GM18502 (cell line): ENCODE results near the gene SRXN1.

Source experiments
- ATAC-seq: cut with Tn5 transposase; IDR thresholded peaks from one replicate; pipeline ENCODE4 v1.9.1; 2021; ENCODE audit warnings: mild to moderate bottlenecking; ENCODE audit not compliant: unreplicated experiment, poor library complexity

Gene SRXN1

DNA sequence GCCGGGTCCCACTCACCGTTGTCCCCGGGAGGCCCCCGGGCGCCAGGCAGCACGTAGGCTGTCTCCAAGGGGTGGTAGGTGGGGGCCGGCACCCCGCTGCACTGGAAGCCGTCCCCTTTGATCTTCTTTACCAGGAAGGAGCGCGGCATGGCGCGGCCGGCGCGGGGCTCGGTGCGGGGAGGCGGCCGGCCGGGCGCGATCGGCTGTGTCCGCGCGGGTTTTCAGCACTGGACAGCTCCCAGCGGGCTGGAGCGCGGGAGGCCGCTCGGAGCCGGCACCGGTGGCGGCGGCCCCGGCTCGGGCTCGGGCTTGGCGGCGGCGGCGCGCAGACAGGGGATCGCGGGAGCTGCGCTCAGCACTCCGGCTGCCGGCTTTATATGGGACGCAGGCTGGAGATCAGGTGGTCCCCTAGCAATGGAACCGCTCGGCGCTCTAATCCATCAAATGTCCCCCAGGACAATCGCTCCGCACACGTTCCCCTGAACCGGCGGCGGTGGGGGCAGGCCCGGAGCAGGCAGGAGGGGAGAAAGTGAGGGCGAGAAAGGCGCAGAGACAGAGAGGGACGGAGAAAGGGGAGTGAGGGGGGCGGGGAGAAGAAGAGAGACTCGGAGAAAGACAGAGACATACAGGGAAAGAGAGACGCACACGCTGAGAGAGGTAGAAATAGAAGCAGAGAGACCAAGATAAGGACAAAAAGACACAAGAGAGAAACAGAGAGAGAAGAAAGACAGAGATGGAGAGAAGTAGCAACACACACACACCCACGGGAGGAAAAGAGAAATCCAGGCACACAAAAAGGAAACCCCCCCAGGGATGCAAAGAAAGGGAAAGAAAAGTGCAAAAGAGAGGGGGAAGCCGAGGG lies 22.7 kb upstream of the SRXN1 start, which contains the start of gene SCRT2:
Gene SCRT2, minus strand, starts transcription at position 350 of the 862 bp plus-strand sequence. Its CDS starts 201 bp downstream, at position 149.
- no peak for ATAC-seq

DNA sequence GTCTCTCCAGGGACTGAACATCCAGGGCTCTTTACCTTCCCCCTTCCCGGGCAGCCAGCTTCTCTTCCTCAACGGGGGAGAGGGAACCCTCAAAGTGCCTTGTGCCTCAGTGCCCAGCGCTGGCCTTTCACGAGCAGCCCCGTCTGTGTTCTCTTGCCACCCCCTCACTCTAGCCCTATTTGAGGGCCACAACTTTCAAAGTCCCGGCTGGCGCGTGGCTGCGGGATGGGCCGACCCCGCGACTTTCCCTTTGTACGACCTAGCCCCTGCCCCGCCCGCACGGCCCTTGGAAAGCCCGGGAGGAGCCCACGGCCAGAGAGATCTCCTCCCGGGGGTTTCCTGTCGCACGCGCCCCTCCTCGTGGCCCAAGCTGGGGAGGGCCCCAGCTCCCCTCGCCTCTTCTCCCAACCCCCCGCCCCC lies 22.0 kb upstream of the SRXN1 start:
- ATAC-seq, result no peak

DNA sequence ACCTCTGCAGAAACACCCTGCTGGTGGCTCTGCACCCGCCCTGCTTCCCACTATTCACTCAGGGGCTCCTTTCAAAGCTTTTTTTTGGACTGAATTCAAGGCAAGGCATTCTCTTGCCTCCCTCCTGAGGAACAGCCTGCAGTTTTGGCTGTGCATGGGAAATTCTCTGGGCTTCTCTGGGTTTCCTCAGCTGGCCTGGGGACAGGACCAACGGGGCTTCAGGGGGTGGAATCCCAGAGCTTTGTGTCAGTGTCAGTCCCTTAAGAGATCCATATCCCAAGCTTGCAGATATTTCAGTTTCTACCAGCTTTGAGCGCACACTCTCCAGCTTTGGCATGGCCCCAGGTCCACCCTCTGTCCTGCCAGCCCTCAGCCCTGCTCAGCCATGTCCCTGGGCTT lies 20.6 kb upstream of the SRXN1 start:
- ATAC-seq, result no peak

DNA sequence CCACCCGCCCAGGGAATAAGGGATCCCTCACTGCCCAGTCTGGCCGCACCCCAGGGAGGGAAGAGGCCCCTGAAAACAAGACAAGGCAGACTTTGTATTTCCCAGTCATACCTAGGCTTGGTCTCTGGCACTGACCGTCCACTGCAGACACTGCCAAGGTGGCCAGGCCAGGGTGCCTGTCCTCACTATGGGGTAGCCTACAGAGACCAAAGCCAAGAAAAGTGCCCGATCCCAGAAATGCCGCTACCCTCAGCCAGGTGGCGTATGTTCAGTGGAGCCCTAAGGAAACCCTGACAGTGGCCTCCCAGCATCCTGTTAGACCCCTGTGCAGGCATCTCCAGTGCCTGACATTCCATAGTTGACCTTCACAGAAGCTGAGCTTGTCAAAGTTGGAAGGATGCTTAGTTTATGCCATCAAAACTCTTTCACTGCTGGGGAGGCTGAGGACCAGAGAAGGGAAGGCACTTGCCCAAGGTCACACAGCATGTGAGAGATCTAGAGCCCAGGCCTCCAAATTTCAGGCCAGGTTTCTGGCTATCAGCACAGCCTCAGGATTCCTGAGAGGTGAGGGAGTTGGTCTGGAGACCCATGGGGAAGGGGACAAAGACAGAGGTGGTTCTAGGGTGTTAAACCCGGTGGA lies 20.1 kb upstream of the SRXN1 start:
- no peak for ATAC-seq

DNA sequence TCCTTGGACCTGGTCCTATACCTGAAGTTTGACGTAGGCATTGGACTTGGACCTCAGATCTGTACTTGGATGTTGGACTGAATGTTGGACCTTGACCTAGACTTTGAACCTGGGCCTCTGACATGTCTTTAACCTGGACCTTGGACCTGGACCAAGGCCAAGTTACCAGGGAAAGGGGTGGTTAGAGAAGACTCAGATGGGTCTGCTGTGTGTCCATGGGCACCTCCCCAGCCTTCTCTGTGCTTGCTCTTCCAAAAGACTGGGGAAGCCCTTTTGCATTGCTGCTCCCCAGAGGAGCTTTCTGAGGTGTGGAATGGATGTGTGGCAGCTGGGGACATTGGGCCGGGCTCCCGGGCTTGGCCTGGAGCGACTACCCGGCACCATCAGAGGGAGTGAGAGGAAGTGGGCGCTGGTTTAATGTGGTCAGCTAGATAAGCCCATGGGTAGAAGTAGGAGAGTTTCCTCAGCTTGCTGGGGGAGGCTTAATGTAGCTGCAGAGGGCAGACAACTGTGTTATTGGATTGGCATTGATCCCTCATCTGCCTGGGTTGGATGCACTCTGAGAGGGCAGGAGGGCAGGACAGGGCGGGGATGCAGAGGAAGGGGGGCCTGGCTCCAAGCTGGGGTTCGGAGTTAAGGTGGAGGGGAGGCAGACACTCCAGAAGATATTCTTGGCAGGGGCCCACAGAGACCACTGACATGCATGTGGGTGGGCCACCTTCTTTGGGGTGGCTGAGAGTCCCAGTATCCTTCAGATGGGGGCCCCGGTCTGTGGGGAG lies 18.4 kb upstream of the SRXN1 start:
- ATAC-seq, result no peak

DNA sequence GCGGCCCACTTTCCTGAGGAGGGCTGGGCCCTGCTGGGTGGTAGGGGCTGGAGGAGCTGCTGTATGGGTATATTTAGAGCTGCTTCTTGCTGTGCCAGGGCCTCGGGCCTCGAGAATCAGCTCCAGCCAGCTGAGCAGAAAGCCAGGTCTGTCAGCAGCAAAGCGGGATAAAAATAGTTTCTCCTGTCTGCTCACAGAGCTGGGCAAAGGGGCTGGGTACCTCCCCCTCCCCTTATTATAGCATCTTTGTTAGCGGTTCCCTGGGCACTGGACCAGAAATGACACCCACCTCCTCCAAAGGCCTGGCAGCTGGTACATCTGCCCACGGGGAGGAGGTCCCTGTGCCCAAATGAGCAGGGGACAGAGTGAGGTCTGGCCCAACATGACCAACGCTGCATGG lies 16.6 kb upstream of the SRXN1 start:
- no peak for ATAC-seq

DNA sequence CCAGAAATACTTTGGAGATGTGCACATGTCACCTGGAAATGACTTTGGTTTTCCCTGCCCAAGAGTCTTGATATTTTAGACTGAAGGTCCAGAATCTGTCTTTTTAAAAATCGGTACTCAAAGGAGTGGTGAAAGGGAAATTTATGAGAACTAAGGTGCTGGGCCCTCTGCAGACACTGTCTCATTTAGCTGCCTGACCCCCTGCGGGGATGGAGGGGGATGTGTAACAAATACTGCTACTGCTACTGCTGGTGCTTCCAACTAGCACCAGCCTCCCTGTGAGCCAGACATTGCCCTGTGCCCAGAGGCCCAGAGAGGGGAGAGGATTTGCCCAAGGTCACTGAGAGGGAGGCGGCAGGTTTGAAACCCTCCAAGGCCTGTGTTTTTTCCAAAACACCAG lies 15.6 kb upstream of the SRXN1 start:
- no peak for ATAC-seq

DNA sequence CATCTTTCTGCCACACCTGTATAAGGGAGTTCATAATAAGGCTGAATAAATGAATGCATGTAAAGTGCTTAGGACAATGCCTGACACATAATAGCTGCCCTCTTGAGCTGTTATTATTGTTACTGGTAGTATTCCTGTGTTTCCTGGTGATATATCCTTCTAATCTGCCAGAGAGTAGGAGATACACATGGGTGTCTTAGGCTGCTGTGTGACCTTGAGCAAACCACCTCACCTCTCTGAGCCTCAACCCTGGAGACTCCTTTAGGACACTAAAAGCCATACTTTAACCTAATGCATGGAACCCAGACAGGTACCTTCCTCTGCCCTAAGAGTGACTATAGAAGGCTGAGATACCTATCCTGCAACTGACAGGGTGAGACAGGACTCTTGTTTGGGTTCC lies 15.1 kb upstream of the SRXN1 start:
- ATAC-seq, result no peak

DNA sequence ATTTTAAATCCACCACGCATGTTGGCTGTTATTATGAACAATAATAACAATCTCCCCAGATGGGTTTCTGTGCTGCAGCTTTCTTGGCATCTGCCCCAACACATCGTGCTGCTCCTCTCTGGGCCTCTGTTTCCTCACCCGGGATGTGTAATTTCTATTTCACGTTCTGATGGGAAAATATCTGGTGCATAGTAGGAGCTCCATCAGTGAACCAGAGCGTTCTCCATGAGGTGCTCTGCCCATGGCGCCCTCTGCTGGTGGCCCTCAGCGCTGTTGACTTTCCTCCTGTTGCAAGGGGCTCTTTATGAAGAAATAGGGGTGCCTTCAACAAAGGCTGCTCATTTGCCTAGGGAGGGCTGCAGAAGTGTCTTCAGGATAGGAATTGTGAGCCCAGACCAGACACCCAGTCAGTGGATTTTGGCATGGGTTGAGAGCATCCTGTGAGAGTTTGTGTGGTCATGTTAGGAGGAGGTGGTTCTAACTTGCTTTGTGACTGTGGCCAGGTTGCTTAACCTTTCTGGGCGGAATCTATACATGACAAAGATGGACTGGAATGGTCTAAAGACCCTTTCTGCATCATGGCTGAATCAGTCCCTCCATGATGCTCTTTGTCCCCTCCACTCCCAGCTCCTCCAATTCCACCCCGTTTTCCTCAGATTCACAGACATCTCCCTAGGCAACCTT lies 14.5 kb upstream of the SRXN1 start:
- no peak for ATAC-seq

DNA sequence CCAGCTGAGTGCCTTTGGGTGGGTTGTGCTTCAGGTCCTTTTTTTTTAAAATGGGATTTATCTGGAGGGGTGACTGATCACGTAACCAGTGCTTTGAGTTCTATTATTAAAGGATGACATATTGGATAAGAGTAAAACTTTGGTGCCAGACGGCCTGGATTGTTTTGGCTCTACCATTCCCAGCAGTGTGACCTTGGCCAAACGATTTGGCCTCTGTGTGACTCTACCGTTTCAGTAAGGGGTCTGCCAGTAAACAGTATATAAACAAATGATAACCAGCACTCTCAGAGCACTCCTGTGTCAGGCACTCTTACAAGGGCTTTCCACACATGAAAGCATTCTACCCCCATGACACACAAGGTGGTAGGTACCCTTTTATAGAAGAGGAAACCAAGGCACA lies 13.9 kb upstream of the SRXN1 start:
- ATAC-seq, result no peak

DNA sequence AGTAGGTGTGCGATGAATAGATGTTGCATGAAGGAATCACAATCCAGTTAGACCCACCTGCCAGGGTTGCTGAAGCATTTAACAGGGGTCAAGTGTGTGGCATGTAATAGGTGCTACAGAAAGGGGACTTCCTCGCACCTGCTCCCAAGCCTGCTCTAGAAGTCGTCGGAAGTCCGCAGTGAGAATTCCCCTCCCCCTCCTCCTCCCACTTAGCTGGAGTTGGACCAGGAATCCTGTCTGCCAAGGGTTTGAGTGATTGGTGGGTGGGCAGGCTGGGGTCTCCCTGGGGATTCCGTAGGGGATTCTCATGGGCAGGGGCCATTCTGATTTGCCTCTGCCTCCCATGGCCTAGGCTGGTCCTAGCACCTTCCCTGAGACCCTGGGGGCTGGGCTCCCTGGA lies 12.3 kb upstream of the SRXN1 start:
- ATAC-seq, result no peak

DNA sequence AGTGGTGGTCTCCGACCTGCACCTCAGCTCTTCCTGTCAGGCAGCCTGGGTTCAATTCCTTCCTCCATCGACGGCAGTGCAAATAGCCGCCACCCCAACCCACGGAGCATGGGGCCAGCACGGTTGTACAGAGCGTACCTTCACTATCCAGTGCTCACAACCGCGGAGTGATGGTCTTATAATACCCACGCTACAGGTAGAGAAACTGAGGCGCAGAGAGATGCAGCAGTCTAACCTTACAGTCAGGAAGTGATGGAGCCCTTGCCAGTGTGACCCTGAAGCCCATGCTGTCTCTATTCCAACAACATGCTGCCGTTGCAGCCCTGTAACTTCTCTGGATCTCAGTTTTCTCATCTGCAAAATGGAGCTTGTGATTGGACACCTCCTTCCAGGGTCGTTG lies 11.6 kb upstream of the SRXN1 start:
- ATAC-seq, result no peak

DNA sequence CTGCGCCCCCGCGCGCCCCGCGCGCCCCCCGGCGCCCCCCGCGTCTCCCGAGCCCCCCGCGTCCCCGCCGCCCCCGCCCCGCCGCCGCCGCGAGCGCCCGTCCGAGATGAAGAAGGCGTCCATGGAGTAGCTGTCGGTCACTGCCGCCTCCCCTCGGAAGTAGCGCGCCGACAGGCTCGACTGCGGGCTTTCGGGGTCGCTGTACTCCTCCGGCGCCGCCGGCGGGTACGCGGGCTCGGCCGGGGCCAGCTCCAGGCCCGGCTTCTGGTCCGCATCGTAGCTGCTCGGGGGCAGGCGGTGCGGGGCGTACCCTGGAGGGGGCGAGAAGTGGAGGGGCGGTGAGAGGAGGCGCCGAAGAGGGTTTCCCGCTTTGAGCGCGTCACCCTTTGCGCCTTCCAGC lies 11.2 kb upstream of the SRXN1 start:
- no peak for ATAC-seq

DNA sequence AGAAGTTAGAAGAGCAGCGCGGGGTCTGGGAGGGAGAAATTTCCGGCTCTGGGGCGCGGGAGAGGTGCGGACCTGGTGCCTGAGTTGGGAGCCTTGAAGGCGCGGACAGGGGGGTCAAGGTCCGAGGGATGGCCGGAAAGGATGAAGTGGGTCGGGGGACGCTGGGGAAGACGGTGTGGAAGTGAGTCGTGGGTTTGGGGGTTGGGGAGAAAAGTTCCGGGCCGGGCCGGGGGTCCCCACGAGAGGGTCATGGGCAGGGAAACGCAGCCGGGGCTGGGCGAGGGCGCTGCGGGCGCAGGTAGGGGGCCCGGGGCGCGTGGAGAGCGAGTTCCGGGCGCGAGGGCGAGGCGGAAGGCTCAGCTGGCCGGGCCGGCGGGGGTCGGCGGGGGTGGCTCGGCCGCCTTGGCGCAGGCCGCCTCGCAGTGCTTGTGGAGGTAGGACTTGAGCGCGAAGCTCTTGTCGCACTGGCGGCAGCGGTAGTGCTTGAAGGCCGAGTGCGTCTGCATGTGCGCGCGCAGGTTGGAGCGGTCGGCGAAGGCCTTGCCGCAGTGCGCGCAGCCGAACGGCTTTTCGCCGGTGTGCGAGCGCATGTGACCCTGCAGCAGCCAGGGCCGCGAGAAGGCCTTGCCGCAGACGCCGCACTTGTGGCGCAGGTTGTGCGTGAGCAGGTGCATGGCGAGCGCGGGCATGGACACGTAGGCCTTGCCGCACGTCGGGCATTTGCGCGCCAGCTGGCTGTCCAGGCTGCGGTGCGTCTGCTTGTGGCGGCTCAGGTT lies 10.5 kb upstream of the SRXN1 start:
- no peak for ATAC-seq

DNA sequence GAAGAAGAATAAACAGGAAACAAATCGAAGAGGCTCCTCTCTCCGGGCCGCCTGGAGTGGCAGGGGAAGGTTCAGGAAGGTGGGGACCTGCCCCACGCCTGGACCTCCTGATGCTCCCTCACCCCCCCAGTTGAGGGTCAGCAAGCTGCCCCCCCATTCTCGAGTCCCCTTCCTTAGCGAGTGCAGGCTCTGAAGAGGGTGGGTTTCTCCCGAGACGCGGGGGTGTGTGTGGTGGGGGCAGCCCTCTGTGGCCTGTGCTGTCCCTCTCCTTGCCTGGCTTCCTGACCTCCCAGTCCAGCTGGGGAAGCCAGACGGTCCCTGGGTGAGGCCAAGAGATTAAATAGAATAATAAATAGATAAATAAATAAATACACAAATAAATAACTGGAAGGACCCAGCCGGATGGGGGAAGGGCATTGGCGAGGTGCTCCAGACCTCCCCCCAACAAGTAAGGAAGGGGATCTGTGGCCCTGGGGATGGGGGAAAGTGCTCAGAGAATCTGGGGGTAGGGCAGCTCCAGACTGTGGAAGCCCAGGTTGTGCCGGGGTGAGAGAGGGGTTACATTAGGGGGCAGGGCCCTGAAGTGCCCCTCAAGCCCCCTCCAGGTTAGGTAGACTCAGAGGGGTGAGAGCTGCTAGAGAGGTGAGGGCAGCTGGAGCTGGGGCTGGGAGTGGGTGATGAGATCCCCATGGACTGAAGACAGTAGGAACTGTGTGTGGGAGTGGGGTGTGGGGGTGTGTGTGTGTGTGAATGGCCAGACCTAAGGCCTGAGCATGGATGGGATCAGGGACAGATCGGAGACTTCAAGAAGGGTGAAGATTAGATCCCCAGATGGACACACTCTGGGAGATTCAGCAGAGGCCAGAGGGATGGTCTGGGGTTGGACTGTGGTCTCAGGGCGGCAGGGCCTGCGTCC lies 9.5 kb upstream of the SRXN1 start:
- ATAC-seq, result no peak

DNA sequence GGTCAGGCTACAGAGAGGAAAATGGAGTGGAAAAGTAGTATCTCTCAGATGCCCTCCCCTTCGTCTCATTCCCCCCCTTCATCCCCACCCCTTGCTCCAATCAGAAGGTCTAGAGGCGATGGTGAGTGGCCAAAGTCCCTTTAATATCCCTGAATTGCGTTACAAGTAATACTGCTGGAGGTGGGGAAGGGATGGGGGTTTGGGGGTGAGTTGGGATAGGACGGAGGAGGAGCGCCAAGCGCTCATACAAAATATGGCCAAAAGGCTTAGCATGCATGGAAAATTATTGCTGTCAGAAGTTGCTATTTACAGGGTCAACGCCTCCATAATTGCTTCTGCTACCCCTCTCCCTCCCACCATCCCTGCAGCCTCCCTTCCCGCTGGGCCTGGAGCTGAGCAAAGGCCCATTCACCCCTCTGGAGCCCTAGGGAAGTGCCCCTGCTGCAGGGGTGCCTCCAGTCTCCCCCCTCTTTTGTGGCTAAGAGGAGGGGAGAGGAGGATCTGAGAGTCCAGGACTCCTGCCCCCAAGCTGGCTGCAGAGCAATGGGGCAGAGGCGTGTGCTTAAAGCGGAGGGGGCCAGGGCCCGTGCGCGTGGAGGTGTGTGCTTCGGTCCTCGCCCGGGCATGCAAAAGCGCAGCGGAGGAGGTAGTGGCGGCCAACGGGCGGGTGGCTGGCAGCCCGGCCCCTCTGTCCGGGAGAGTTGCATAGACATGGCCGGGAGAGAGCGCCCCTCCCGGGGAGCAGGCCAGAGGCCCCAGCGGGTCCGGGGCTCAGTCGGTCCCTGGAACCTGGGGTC lies 8.7 kb upstream of the SRXN1 start:
- ATAC-seq, result no peak

DNA sequence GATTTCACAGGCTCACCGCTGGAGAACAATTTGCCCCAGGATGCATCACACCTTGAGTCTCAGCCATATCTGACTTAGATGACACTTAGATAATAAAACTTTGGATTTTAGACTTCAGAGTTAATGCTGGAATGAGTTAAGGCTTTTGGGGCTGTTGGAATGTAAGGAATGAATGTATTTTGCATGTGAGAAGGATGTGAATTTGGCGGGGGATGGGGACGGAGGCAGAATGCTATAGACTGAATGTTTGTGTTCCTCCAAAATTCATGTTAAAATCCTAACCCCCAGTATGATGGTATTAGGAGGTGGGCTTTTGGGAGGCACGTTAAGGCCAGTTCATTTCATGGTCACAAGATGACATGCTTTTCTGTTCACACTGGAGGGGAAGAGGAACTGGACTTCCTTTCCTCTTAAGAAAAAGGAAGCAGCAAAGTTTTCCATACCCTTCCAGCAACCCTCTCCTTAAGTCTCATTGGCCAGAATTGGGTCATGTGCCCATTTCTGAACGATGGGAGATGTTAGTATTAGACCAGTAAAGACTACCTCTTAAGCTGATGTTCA lies 5.8 kb upstream of the SRXN1 start:
- no peak for ATAC-seq

DNA sequence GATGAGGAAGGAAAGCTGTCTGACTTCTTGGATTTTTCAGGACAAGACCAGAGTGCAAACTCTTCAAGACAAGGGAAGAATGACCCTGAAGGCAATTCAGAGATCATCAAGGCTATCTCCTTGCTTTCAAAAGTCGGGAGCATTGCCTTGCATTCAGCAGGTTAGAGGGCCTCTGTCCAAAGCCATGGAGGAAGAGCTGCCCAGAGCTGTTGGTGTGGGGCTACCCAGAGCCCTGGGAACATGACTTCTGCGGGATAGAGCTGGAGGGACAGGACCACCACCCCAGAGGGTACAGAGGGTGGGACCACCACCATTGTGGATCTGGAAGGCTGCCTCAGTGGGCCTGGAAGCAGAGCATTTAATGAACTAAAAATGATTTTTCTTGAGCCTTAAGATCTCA lies 5.2 kb upstream of the SRXN1 start:
- ATAC-seq, result no peak
